Measurements from ENCODE around the gene WDFY2.

GRCh38 chr13:51675385-51675784, 91.1 kb downstream of the WDFY2 start:
- TF ChIP-seq EZH2 (IDR thresholded peaks at IDR 0.05; ENCODE audit: insufficient read depth, poor library complexity, severe bottlenecking) (no peak), EZH2phosphoT487 (IDR thresholded peaks at IDR 0.05; ENCODE audit: insufficient read depth, low read depth) (no peak)

Data from GM23248 (cell line).